MCF 10A (cell line): Measurements from ENCODE around the gene TMEM53. TPM values are rescaled to one million over a fixed set of nuclear protein-coding genes. Genes with fewer than 3 reads are reported as not detected.

Experiments used
- BruUV-seq: library from RNA; stranded (reverse); fragments of 400-500 nt; replicated peaks from 2 replicates; lab custom pipeline; 2021; lab: Mats Ljungman, UMichigan
- CTCF ChIA-PET: fragments of 300-600 bp; sonication (Branson Sonifier 250); formaldehyde crosslinking; extraction: SDS; loops from one replicate; lab custom pipeline; 2021; ENCODE audit warnings: antibody characterized with exemption, inconsistent platforms; lab: Yijun Ruan, JAX
- POLR2A ChIA-PET: fragments of 300-600, 350-650 bp; sonication (Branson Sonifier 250); formaldehyde crosslinking; extraction: SDS; loops from one replicate; lab custom pipeline; 2020; ENCODE audit warnings: antibody characterized with exemption, inconsistent platforms; lab: Yijun Ruan, JAX
- DNase-seq: peaks from one replicate; pipeline ENCODE4 v3.0.0-alpha.2; 2018; ENCODE audit not compliant: unreplicated experiment
- H3K27ac Mint-ChIP-seq: one replicate; pipeline ENCODE4 v1.8.0; 2022; ENCODE audit warnings: mild to moderate bottlenecking, low read depth, mixed read lengths; ENCODE audit not compliant: unreplicated experiment
- H3K27me3 Mint-ChIP-seq: one replicate; pipeline ENCODE4 v1.8.0; 2022; ENCODE audit warnings: mixed read lengths; ENCODE audit not compliant: insufficient read depth, unreplicated experiment
- H3K36me3 Mint-ChIP-seq: one replicate; pipeline ENCODE4 v1.8.0; 2022; ENCODE audit warnings: mild to moderate bottlenecking, moderate library complexity, mixed read lengths; ENCODE audit not compliant: insufficient read depth, unreplicated experiment
- H3K4me1 Mint-ChIP-seq: one replicate; pipeline ENCODE4 v1.8.0; 2022; ENCODE audit warnings: mixed read lengths; ENCODE audit not compliant: insufficient read depth, unreplicated experiment
- H3K4me3 Mint-ChIP-seq: one replicate; pipeline ENCODE4 v1.8.0; 2022; ENCODE audit warnings: mild to moderate bottlenecking, moderate library complexity, mixed read lengths; ENCODE audit not compliant: unreplicated experiment
- H3K9me3 Mint-ChIP-seq: one replicate; pipeline ENCODE4 v1.8.0; 2022; ENCODE audit warnings: mixed read lengths; ENCODE audit not compliant: unreplicated experiment
- intact Hi-C: fragments of 100-400 bp; cut with micrococcal nuclease; formaldehyde crosslinking; loops from 2 replicates; pipeline ENCODE4 v1.14.1; 2022
- total RNA-seq: library from RNA; stranded (reverse); gene quantifications from 2 replicates; pipeline ENCODE4 v1.2.3, GENCODE V29; 2022
- TF ChIP-seq, protein P1 (sequence below): fragments of 200-600 bp; IDR thresholded peaks from one replicate; pipeline ENCODE4 v1.8.0; 2022; ENCODE audit warnings: antibody characterized with exemption, mild to moderate bottlenecking; ENCODE audit not compliant: unreplicated experiment

Gene TMEM53
- total RNA-seq, 1 experiment from 2014 or later, result 2.2 TPM

DNA sequence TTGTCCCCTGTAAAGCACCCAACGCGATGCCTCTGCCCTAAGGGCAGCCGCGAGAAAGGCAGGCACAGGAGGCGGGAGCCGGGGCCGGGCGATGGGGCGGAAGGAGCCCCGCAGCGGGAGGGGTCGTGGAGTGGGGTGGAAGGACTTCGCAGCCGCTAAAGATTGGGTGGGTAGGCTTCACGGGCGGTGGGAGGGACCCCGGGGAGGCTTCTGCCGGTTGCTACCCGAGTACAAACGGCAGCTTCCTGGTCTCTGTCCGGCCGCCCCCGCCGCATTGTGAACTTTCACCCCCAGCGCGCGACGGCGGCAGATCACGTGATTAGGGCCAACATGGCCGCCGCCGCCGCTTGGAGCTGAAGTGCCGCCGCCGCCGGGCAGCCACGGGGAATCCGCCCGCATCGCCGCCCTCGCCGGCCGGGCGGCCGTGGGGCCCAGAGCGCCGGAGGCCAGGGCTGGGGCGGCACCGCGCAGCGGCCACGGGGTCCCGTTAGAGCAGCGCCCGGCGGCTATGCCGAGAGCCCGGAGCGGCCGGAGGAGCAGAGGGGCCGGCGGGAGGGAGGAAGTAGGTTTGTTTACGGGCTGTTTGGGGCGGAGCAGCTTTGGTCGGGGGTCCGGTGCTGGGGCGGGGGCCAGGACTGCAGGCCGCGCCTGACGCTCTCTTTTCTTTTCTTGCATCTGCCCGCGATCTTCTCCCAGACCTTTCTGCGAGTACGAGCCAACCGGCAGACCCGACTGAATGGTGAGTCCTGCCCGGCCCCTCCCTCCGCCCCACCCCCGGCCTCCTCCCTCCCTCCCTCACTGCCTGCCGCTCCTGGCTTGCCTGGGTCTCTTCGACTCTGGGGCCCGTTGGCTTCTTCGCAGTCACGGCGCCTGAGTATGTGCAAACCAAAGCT lies 42.4 kb downstream of the TMEM53 start:
- peaks cover 26% of the 10 kb centered on the region for H3K36me3 Mint-ChIP-seq
- peaks cover 20% of the 10 kb centered on the region for H3K4me1 Mint-ChIP-seq
- CTCF ChIA-PET, result interaction anchor here (0.5 to 4.0 kb wide), 6 partner anchors 20 to 415 kb away, joined by 3 to 33 read pairs (median 4); no protein-coding TSS in a partner anchor
- peak; percentile 87 for DNase-seq
- POLR2A ChIA-PET, result interaction anchor here (0.5 to 2.6 kb wide), 30 partner anchors 9 to 881 kb away, joined by 3 to 22 read pairs (median 3); partner anchors contain the start of genes ARMH1, BTBD19 and TMEM53
- no TSS peak for BruUV-seq
- TF ChIP-seq, protein P1, sequence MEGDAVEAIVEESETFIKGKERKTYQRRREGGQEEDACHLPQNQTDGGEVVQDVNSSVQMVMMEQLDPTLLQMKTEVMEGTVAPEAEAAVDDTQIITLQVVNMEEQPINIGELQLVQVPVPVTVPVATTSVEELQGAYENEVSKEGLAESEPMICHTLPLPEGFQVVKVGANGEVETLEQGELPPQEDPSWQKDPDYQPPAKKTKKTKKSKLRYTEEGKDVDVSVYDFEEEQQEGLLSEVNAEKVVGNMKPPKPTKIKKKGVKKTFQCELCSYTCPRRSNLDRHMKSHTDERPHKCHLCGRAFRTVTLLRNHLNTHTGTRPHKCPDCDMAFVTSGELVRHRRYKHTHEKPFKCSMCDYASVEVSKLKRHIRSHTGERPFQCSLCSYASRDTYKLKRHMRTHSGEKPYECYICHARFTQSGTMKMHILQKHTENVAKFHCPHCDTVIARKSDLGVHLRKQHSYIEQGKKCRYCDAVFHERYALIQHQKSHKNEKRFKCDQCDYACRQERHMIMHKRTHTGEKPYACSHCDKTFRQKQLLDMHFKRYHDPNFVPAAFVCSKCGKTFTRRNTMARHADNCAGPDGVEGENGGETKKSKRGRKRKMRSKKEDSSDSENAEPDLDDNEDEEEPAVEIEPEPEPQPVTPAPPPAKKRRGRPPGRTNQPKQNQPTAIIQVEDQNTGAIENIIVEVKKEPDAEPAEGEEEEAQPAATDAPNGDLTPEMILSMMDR, result no peak
- no peaks in the 10 kb centered on the region for H3K27me3 Mint-ChIP-seq
- intact Hi-C loops, result no loop called here
- H3K9me3 Mint-ChIP-seq, result no peaks in the 10 kb centered on the region
- H3K4me3 Mint-ChIP-seq, result peak overlapping the region; percentile 79
- H3K27ac Mint-ChIP-seq, result peak overlapping the region; percentile 98

GRCh38 chr1:44631333-44631646 lies 43.0 kb downstream of the TMEM53 start:
- peaks cover 20% of the 10 kb centered on the region for H3K36me3 Mint-ChIP-seq
- ChIA-PET POLR2A (interaction anchor here (0.6 to 2.6 kb wide), 21 partner anchors 8 to 414 kb away, joined by 3 to 22 read pairs (median 4); partner anchors contain the start of genes ARMH1, BTBD19 and TMEM53), CTCF (interaction anchor here (0.9 to 4.0 kb wide), 4 partner anchors 21 to 414 kb away, joined by 4 to 33 read pairs (median 4); no protein-coding TSS in a partner anchor)
- peak overlapping the region; percentile 98 for H3K27ac Mint-ChIP-seq
- peak overlapping the region; percentile 79 for H3K4me3 Mint-ChIP-seq
- TSS peak; percentile 76 for BruUV-seq
- no peaks in the 10 kb centered on the region for H3K27me3 Mint-ChIP-seq
- no peaks in the 10 kb centered on the region for H3K9me3 Mint-ChIP-seq
- H3K4me1 Mint-ChIP-seq, result peaks cover 20% of the 10 kb centered on the region
- intact Hi-C loops, result no loop called here
- no peak for DNase-seq
- TF ChIP-seq, protein P1, result no peak

- intact Hi-C loops, result no loop called here
- CTCF ChIA-PET, result interaction anchor here (0.6 to 4.0 kb wide), 2 partner anchors 22 to 167 kb away, joined by 3 to 33 read pairs; no protein-coding TSS in a partner anchor
- BruUV-seq, result no TSS peak
- no peaks in the 10 kb centered on the region for H3K9me3 Mint-ChIP-seq
- no peak for DNase-seq
- POLR2A ChIA-PET, result interaction anchor here (2.6 kb wide), 1 partner anchor 44 kb away, joined by 22 read pairs; the partner anchor contains the start of genes ARMH1 and TMEM53
- H3K27ac Mint-ChIP-seq, result no peak overlapping the region
- H3K4me3 Mint-ChIP-seq, result no peak overlapping the region
- H3K4me1 Mint-ChIP-seq, result peaks cover 20% of the 10 kb centered on the region
- no peaks in the 10 kb centered on the region for H3K27me3 Mint-ChIP-seq
- H3K36me3 Mint-ChIP-seq, result peaks cover 12% of the 10 kb centered on the region
- TF ChIP-seq, protein P1, result no peak
Observed at GRCh38 chr1:44630116-44630515, 44.2 kb downstream of the TMEM53 start.
